Adrenal gland (tissue), 5 donors: ENCODE results near the gene SLC25A26.

ENCODE experiments used
- POLR2A ChIP-seq, 2 donors: fragments of 450-650 bp; IDR thresholded peaks; one replicate each; pipeline ENCODE4 v1.6.1; 2017; ENCODE audit warnings: antibody characterized with exemption in 2 of 2, mild to moderate bottlenecking in 2 of 2, moderate library complexity in 1 of 2
- TF ChIP-seq, protein P1 (sequence below), 6 experiments: fragments of 450-650 bp in 4 of 6; fragments of 200-600 bp in 2 of 6; sonication (generic) in 1 of 6; IDR thresholded peaks; 1 replicate in 5 of 6; 2 replicates in 1 of 6; pipeline versions ENCODE4 v1.5.1 to v1.8.0; 2016 to 2021; ENCODE audit warnings: antibody characterized with exemption in 6 of 6, mild to moderate bottlenecking in 2 of 6, moderate library complexity in 1 of 6
- donor health status: DM: no; HTN: no; CAD: no.

DNA sequence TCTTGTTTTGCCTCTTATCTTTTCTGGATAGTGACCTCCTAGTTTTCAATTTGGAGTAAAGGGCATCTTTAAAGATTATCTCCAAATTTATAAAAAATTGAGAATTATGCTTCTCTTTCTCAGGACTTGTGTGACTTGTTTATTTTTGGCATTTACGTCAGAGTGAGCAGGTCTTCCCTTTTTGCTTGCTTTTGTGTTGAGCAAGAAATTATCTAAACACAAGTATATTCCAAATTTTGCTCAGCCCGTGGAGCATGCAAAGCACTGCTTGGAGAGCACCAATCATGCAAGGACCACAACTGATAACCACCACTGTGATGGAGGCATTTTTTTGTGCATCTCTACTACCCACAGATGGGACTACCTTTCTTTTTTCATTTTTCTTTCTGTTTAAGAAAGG, 7.1 kb downstream of the SLC25A26 start:
- TF ChIP-seq, protein P1, sequence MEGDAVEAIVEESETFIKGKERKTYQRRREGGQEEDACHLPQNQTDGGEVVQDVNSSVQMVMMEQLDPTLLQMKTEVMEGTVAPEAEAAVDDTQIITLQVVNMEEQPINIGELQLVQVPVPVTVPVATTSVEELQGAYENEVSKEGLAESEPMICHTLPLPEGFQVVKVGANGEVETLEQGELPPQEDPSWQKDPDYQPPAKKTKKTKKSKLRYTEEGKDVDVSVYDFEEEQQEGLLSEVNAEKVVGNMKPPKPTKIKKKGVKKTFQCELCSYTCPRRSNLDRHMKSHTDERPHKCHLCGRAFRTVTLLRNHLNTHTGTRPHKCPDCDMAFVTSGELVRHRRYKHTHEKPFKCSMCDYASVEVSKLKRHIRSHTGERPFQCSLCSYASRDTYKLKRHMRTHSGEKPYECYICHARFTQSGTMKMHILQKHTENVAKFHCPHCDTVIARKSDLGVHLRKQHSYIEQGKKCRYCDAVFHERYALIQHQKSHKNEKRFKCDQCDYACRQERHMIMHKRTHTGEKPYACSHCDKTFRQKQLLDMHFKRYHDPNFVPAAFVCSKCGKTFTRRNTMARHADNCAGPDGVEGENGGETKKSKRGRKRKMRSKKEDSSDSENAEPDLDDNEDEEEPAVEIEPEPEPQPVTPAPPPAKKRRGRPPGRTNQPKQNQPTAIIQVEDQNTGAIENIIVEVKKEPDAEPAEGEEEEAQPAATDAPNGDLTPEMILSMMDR (IDR thresholded peaks at IDR 0.05) = no peak
- TF ChIP-seq POLR2A (IDR thresholded peaks at IDR 0.05) = no peak
